Fibroblast of lung (primary cell): ENCODE data around the gene LARGE2.

Experiments
- EZH2 ChIP-seq: IDR thresholded peaks from 2 replicates; pipeline ENCODE4 v1.5.1; 2012; ENCODE audit warnings: low read length, control low read depth, mild to moderate bottlenecking; ENCODE audit errors: missing control alignments
- TF ChIP-seq, protein P1 (sequence below), 2 donors: IDR thresholded peaks in 1 of 2; conservative IDR thresholded peaks in 1 of 2; 1 replicate in 1 of 2; 2 replicates in 1 of 2; pipeline ENCODE4 v1.5.1; 2011 to 2012; ENCODE audit warnings: low read length in 2 of 2, control low read depth in 1 of 2, inconsistent platforms in 1 of 2, low read depth in 1 of 2, mild to moderate bottlenecking in 1 of 2

DNA sequence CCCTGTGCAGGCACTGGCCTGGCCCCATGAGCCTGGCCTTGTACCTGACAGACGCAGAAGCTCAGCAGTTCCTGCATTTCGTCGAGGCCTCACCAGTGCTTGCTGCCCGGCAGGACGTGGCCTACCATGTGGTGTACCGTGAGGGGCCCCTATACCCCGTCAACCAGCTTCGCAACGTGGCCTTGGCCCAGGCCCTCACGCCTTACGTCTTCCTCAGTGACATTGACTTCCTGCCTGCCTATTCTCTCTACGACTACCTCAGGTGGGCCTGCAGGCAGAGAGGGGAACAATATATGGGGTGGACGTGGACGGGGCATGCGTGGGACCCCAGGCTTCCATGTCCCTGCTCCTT lies 4.9 kb downstream of the LARGE2 start:
- TF ChIP-seq, protein P1, sequence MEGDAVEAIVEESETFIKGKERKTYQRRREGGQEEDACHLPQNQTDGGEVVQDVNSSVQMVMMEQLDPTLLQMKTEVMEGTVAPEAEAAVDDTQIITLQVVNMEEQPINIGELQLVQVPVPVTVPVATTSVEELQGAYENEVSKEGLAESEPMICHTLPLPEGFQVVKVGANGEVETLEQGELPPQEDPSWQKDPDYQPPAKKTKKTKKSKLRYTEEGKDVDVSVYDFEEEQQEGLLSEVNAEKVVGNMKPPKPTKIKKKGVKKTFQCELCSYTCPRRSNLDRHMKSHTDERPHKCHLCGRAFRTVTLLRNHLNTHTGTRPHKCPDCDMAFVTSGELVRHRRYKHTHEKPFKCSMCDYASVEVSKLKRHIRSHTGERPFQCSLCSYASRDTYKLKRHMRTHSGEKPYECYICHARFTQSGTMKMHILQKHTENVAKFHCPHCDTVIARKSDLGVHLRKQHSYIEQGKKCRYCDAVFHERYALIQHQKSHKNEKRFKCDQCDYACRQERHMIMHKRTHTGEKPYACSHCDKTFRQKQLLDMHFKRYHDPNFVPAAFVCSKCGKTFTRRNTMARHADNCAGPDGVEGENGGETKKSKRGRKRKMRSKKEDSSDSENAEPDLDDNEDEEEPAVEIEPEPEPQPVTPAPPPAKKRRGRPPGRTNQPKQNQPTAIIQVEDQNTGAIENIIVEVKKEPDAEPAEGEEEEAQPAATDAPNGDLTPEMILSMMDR (conservative IDR thresholded peaks at IDR 0.05 in 1 of 2, IDR thresholded peaks at IDR 0.05 in 1 of 2; ENCODE audit: low read depth in 1 of 2, low read length in 2 of 2): no peak
- no peak for TF ChIP-seq EZH2
